Fibroblast of villous mesenchyme (primary cell): Measurements from ENCODE around the gene PDE2A. TPM values are rescaled to one million over a fixed set of nuclear protein-coding genes. Genes with fewer than 3 reads are reported as not detected.
A peak's percentile ranks its signal among the peaks of the same experiment; 100 is the strongest.

Source experiments
- DNase-seq: peaks from one replicate; pipeline ENCODE4 v3.0.0-alpha.2; 2010; ENCODE audit warnings: low read depth
- H3K4me3 ChIP-seq: 2 replicates; pipeline ENCODE4 v1.5.1; 2011; ENCODE audit warnings: low read depth, mild to moderate bottlenecking, low read length
- CTCF ChIP-seq: IDR thresholded peaks from 2 replicates; pipeline ENCODE4 v1.5.1; 2012; ENCODE audit warnings: low read depth, mild to moderate bottlenecking, low read length; ENCODE audit not compliant: insufficient read depth
- total RNA-seq: library from RNA; depleted of rRNA; stranded (reverse); fragments of >200 nt; gene quantifications from 2 replicates; pipeline ENCODE4 v1.2.3, GENCODE V29; 2012

PDE2A gene
- total RNA-seq, 1 donor, result under 0.01 TPM

GRCh38 chr11:72685560-72686480 lies 11.6 kb upstream of the PDE2A start:
- TF ChIP-seq CTCF, result no peak
- peak; percentile 84 for DNase-seq
- no peak overlapping the region for H3K4me3 ChIP-seq

GRCh38 chr11:72684236-72684912 lies 10.2 kb upstream of the PDE2A start:
- peak; percentile 75 for TF ChIP-seq CTCF
- no peak overlapping the region for H3K4me3 ChIP-seq
- DNase-seq, result peak; percentile 61

GRCh38 chr11:72683782-72684200 lies 9.6 kb upstream of the PDE2A start:
- H3K4me3 ChIP-seq, result no peak overlapping the region
- TF ChIP-seq CTCF, result peak; percentile 95
- DNase-seq, result no peak

GRCh38 chr11:72682858-72683243 lies 8.6 kb upstream of the PDE2A start:
- no peak for DNase-seq
- no peak overlapping the region for H3K4me3 ChIP-seq
- no peak for TF ChIP-seq CTCF

GRCh38 chr11:72682238-72682857 lies 8.1 kb upstream of the PDE2A start:
- no peak for DNase-seq
- no peak for TF ChIP-seq CTCF
- no peak overlapping the region for H3K4me3 ChIP-seq

- no peak overlapping the region for H3K4me3 ChIP-seq
- TF ChIP-seq CTCF, result no peak
- DNase-seq, result no peak
Observed at GRCh38 chr11:72681226-72682153, 7.3 kb upstream of the PDE2A start.
